ENCODE measurements around the gene MLLT3.

The MLLT3 gene

DNA sequence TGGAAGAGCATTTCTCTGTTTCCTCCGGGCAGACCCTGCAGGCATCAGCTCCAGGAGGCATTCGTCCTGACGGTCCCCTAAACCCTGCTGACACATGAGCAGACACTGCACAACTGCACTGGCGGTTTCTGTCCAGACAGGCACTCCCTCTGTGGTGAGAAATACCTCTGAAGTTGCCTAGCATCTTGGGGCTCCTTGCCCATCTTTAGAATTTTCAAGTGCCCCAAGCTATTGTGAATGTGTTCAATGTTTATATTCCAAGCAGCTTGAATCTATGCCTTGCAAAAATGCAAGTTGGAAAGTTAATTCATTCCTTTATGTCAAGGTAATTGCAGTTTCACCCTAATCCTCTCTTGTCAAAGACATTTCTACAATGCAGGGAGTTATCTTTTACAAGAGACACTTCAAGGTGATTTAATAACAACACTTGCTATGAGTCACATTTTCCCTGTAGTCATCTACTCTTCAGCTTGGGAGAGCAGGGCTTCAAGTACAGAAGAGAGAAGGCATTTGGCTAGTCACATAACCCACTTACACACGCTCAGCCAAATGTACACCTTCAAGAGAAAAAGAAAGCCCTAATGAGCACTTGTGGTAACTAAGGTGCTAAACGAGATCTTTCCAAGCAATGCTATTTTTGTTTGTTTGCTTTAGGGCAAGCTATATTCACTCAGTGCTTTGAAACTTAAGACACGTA is 302.5 kb downstream of the MLLT3 start:
- Histone ChIP-seq H3K4me3 (ENCODE audit: low read length) (no peak overlapping the region), H3K9me3 (replicated peaks; ENCODE audit: insufficient read depth, low read length) (no peaks in the 10 kb centered on the region), H4K20me1 (ENCODE audit: insufficient read depth, low read length) (no peaks in the 10 kb centered on the region), H3K9me2 (replicated peaks; ENCODE audit: insufficient read depth, low read length) (no peaks in the 10 kb centered on the region), H3K27me3 (replicated peaks; ENCODE audit: insufficient read depth, low read length) (no peaks in the 10 kb centered on the region), H3K79me2 (ENCODE audit: low read length) (no peaks in the 10 kb centered on the region), H3F3A (ENCODE audit: insufficient read depth, low read length) (no peaks in the 10 kb centered on the region), H3K27ac (ENCODE audit: low read length) (no peak overlapping the region), H3K36me3 (replicated peaks; ENCODE audit: insufficient read depth, low read length) (no peaks in the 10 kb centered on the region), H3K9ac (ENCODE audit: low read length) (no peak overlapping the region), H3K4me1 (ENCODE audit: low read length) (no peaks in the 10 kb centered on the region), H3K4me2 (ENCODE audit: low read depth, low read length) (no peak overlapping the region), H2AFZ (ENCODE audit: low read length) (no peak overlapping the region)
- DNase-seq: no peak
- TF ChIP-seq, protein P1, sequence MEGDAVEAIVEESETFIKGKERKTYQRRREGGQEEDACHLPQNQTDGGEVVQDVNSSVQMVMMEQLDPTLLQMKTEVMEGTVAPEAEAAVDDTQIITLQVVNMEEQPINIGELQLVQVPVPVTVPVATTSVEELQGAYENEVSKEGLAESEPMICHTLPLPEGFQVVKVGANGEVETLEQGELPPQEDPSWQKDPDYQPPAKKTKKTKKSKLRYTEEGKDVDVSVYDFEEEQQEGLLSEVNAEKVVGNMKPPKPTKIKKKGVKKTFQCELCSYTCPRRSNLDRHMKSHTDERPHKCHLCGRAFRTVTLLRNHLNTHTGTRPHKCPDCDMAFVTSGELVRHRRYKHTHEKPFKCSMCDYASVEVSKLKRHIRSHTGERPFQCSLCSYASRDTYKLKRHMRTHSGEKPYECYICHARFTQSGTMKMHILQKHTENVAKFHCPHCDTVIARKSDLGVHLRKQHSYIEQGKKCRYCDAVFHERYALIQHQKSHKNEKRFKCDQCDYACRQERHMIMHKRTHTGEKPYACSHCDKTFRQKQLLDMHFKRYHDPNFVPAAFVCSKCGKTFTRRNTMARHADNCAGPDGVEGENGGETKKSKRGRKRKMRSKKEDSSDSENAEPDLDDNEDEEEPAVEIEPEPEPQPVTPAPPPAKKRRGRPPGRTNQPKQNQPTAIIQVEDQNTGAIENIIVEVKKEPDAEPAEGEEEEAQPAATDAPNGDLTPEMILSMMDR (IDR thresholded peaks at IDR 0.05; ENCODE audit: low read length): no peak
- TF ChIP-seq EZH2phosphoT487 (IDR thresholded peaks at IDR 0.05; ENCODE audit: low read length): no peak
- no peak for TF ChIP-seq EZH2 (optimal IDR thresholded peaks at IDR 0.05; ENCODE audit: low read depth, low read length)

DNA sequence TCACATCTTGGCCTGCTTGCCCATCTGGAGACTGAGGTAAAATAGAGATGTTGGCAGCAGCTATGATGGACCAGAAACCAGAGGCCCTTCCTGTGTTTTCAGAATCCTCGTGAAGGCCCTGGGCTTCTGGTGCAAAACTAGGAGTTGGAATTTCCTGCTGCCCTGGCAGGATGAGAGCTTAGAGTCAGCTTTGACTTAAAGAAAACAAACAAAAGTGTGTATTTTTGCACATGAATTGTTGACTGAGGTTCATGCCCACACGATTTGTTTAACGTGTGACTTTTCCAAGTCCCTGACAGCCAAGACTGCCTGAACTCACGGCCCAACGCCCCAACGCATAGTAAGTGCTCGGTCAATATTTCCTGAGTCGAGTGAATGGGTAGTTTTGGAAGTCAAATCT is 303.1 kb downstream of the MLLT3 start:
- DNase-seq: no peak
- Histone ChIP-seq H3K4me3 (ENCODE audit: low read length) (no peak overlapping the region), H3K4me1 (ENCODE audit: low read length) (no peaks in the 10 kb centered on the region), H2AFZ (ENCODE audit: low read length) (no peak overlapping the region), H4K20me1 (ENCODE audit: insufficient read depth, low read length) (no peaks in the 10 kb centered on the region), H3K9me3 (replicated peaks; ENCODE audit: insufficient read depth, low read length) (no peaks in the 10 kb centered on the region), H3K27ac (ENCODE audit: low read length) (no peak overlapping the region), H3K4me2 (ENCODE audit: low read depth, low read length) (no peak overlapping the region), H3K79me2 (ENCODE audit: low read length) (no peaks in the 10 kb centered on the region), H3F3A (ENCODE audit: insufficient read depth, low read length) (no peaks in the 10 kb centered on the region), H3K9ac (ENCODE audit: low read length) (no peak overlapping the region), H3K9me2 (replicated peaks; ENCODE audit: insufficient read depth, low read length) (no peaks in the 10 kb centered on the region), H3K36me3 (replicated peaks; ENCODE audit: insufficient read depth, low read length) (no peaks in the 10 kb centered on the region), H3K27me3 (replicated peaks; ENCODE audit: insufficient read depth, low read length) (no peaks in the 10 kb centered on the region)
- TF ChIP-seq EZH2phosphoT487 (IDR thresholded peaks at IDR 0.05; ENCODE audit: low read length) (no peak), EZH2 (optimal IDR thresholded peaks at IDR 0.05; ENCODE audit: low read depth, low read length) (no peak)
- TF ChIP-seq, protein P1 (IDR thresholded peaks at IDR 0.05; ENCODE audit: low read length): no peak

DNA sequence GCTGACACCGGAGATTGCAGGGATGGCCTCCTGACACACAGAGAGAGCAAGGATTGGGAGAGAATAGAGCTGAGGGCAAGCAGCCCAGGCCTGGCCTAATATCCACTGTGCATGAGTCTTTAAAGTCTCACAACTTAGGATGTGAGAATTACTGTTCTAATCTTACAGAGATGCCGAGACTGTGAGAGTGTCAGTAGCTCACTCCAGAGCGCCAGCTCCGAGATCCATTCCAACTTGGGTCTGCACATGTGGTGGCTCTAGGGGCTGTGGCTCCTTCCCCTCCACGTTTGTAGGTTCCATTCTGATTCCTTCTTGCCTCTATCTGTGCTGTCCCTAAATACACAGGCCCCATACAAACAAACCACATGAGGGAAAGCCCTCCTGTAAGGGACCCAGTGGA is 304.6 kb downstream of the MLLT3 start:
- Histone ChIP-seq H3K4me1 (ENCODE audit: low read length) (no peaks in the 10 kb centered on the region), H3K79me2 (ENCODE audit: low read length) (no peaks in the 10 kb centered on the region), H3K4me2 (ENCODE audit: low read depth, low read length) (no peak overlapping the region), H3K9me2 (replicated peaks; ENCODE audit: insufficient read depth, low read length) (no peaks in the 10 kb centered on the region), H3K27ac (ENCODE audit: low read length) (no peak overlapping the region), H3K9ac (ENCODE audit: low read length) (no peak overlapping the region), H3K36me3 (replicated peaks; ENCODE audit: insufficient read depth, low read length) (no peaks in the 10 kb centered on the region), H2AFZ (ENCODE audit: low read length) (no peak overlapping the region), H3K27me3 (replicated peaks; ENCODE audit: insufficient read depth, low read length) (no peaks in the 10 kb centered on the region), H4K20me1 (ENCODE audit: insufficient read depth, low read length) (no peaks in the 10 kb centered on the region), H3K9me3 (replicated peaks; ENCODE audit: insufficient read depth, low read length) (no peaks in the 10 kb centered on the region), H3K4me3 (ENCODE audit: low read length) (no peak overlapping the region), H3F3A (ENCODE audit: insufficient read depth, low read length) (no peaks in the 10 kb centered on the region)
- no peak for DNase-seq
- TF ChIP-seq, protein P1 (IDR thresholded peaks at IDR 0.05; ENCODE audit: low read length): no peak
- TF ChIP-seq EZH2phosphoT487 (IDR thresholded peaks at IDR 0.05; ENCODE audit: low read length) (no peak), EZH2 (optimal IDR thresholded peaks at IDR 0.05; ENCODE audit: low read depth, low read length) (no peak)

Data from MM.1S (cell line).